GM21423 (cell line): ENCODE results near the gene VAC14.

Experiments used
- ATAC-seq: cut with Tn5 transposase; IDR thresholded peaks from one replicate; pipeline ENCODE4 v1.9.1; 2021; ENCODE audit warnings: mild to moderate bottlenecking, moderate library complexity; ENCODE audit not compliant: unreplicated experiment

VAC14 gene

DNA sequence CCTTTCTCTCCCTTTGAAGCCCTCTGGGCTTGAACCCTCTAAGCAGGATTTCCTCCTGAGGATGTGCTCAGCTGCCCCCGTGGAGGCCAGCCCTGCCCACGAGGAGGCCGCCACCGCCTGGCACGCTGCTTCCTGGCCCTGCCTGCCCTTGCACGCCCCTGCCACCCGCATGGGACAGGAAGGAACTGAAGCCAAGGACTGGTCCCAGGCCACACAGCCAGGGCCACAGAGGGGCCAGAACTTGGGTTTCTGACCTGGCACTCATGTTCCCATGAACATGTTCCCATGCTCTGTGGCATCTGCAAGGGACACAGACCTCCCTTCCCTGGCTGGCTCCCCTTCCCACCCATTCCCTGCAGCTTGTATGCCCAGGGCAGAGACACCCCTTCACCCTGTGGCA lies 91.0 kb downstream of the VAC14 start:
- no peak for ATAC-seq

DNA sequence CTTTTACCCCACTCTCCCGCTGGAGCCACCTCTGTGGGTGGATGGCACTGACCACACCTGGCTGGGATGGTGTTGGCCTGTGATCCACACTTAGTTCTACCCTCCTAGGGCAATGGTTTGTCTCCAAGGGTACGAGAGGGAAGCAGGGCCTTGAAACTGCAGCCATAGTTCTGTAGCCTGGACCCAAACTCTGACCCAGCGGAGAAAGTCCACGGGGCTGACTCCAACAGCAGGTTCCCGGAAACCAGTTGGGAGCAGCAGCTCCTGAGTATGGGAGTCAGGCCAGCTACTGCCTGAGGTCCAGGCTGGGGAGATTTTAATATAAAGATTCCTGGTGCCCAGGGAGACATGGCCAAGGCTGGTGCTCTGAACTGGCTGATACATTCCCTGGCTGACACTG lies 91.5 kb downstream of the VAC14 start:
- ATAC-seq: no peak

DNA sequence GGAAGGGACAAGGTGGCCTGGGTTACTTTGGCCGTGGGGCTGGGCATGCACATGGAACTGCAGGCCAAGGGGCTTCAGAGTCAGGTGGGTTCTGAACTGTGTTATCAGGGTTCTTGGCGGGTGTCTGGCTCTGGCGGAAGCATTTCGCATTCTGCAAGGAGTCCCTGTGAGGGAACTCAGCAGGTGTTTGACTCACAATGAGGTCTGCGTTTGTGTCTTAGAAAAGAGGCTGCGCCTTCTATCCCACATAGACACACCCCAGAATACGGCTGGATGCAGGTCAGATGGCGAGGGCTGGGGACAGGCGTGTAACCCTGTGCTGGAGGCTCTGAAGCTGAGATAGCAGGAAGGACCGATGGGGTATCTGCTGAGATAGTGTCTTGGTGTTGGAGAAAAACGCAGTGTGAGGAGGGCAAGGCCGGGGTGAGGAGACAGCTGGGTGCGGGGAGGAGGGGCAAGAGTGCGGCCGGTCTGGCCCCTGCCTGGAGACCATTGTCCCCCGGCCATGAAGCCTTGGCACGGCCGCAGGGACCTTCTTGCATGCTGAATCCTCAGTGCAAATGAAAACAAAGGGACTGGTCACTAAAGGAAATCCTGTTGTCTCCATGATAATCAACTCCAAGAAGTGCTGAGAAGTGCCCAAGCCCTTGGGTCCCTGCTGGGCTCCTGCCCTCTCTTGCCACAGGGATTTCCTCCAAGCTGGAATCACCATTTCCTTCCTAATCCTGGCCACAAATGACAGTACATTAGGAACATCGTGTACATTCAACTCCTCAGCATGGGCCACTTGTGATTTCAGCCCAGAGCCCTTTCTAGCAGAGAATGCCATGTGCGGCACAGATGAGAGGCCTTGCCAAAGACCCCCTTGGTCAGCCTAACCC lies 92.4 kb downstream of the VAC14 start:
- no peak for ATAC-seq

DNA sequence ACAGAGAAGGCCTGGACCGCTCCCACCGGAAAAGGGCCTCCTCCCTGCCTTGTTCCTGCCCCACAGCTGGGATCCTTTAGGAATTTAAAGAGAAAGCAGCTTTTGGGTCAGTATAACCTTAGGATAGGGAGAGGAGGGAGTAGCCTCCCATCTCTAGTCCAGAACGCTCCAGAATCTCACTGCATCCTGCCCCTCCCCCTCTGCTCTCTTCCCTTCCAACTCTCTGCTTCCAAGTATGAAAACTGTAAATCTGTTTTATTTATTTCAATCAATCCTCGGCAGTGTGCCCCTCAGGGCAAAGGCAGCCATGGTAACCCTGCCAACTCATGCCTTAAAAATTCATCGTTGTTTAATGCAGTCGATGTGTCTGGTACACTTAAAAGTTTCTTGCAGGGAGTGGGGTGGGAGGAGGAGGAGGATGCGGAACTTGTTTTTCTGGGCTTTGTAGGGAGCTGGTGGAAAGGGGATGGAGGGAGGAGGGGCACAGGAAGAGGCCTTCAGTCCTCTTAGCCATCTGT lies 94.0 kb downstream of the VAC14 start:
- ATAC-seq: no peak

DNA sequence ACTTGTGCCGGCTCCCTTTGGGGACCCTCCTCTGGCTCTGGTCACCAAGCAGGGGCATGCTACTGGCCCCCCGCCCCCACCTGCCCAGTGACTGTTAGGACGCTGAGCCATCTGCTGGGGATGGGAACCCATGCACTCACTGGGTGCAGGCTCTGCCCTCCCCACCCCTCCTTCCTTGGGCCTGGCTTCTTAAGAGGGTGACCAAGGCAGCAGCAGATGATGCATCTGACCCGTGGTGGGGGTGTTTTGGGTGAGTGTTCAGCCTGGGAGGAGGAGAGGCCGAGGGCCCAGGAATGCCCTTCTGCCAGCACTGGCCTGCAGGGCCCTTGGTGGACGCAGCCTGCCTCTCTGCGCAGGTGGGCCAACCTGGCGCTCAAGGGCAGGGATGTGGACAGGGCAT lies 95.9 kb downstream of the VAC14 start:
- ATAC-seq: no peak

DNA sequence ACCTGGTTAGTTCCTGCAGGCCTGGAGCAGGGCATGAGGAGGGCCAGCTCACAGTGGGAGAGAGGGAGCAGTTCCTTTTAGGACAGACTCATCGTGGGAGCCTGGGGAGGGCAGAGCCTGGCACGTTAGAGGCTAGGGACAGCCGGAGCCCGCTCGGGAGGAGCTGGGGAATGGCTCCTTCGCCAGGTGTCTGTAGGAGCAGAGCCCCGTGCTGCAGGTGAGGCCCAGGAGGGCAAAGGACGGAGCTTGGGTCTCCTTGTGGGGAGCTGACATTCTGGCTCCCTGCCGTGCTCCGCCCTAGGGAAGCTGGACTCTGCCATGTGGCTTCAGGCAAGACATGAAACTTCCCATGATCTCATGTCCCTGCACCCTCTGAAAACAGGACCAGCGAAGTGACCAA lies 96.4 kb downstream of the VAC14 start:
- ATAC-seq: no peak

DNA sequence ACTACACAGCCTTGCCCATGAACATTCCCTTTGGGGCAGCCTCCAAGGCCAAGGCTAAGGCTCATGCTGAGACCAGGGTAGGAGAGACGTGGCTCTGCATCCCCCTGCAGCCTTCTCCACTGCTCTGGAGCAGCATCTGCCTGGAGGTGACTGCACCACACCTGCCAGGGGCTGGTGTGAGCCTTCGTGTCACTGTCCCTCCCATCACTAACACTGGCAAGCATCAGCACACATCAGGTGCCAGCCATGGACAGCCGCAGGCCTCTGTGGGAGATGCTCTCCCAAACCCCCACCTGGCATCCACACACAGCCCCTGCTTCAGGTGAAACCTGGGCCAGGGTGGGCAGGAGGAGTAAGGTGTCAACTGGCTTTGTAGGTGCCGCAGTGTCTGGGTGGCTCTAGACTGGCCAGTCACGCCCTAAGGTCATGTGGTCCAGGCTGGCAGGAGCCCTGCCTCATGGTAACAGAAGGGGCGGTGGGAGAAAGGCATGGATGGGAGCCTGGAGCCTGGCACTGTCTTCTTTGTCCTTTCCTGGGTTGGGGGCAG lies 97.0 kb downstream of the VAC14 start:
- no peak for ATAC-seq

DNA sequence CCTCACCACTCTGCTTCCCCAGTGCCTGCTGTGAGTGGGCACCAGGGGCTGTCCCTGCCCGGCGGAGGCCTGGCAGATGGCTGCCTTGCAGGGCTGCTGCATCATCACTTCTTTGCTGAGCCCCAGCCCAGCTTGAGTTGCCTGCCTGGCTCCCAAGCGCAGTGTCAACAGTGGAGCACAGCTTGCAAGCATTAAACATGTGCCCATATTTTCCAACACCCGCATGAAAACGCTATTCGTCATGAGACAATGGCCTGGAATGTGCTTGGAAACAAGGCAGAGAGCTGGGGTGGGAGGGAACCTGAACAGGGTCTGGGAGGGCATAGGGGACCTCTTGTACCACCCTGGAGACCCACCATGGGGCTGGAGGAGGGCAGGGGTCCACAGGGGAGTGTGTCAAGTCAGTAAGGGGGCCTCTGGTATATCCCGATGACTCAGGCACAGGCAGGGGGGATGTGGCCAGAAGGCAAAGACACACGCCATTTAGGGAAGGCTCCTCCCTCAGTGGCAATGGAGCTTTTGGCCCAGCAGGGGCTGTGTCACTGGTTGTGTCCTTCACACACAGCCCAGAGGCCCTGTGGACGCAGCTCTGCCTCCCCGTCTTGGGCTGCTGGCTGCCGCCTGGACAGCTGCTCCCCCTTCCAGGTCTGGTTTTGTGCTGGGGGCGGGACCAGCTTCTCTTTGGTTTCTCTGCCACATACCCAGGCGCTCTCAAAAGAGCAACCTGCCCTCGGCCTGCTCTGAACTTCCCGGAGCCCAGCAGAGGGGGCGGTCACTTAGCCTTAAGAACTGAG lies 97.7 kb downstream of the VAC14 start:
- ATAC-seq: no peak

DNA sequence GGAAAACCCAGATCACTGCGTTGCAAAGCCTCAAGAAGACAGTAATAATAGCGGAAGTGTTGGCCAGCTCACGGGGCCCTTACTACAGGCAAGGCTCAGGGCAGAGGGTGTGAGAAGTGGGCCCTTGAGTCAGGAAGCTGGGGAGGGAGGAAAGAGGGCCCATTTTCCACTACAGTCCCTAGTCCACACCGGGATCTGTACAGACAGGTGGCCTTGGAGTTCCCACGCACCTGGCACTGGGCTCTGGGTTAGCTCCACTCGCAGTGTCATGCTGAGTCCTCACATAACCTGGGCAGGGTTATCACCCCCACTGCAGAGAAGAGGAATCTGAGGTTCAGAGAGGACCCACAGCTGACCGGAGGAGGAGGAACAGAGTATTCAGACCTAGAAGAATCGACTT lies 98.3 kb downstream of the VAC14 start:
- no peak for ATAC-seq

DNA sequence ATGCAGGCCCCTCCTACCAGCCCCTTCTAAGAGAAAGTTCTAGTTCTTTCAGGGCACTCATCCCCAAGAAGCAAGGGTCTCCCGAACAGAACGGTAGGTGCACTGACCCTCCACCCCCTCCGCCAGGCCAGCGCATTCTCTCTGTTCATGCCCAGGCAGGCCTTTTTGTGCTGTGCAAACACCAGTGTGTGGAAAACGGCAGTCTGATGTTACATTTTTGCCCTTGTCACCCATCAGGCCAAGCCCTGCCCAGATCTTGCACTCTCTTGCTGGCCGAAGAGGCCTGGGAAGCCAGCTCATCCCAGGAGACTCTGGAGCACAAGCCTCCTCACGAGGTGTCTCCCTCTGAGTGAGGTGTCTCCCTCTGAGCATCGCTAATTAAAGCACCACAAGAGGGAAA lies 99.0 kb downstream of the VAC14 start:
- no peak for ATAC-seq

DNA sequence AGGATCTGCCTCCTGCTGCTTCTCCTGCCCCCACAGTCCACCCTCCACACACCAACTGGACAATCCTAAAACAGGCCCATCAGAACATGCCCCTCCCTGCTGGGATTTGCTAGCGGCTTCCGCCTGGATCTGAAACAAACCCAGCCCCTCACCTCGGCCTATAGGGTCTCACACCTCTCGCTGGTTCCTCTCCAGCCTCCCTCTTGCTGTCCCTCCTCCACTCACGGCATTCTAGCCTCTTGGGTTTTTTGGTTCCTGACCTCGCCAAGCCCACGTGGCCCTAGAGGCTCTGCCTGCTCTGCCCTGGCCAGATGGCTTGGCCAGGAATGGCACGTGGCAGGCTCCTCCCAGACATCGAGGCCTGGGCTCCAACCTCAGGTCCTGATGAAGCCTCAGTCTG lies 99.4 kb downstream of the VAC14 start:
- ATAC-seq: no peak

DNA sequence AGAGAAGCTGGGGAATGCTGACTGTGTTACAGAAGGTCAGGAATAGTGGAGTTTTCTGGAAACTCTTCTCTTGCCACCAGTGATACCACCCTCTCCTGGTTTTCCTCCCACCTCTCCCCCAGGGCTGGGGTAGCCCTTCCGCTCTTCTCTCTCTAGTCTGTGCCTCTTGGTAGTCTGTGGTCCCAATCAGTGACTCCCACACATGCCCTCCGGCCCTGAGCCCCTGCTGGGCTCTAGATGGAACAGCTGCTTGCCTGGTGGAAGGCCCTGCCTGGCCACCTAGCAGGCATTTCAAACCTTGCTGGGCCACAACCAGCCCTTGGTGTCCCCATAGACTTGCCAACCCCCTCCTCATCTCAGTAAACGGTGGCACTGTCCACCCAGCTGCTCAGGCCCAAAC lies 99.9 kb downstream of the VAC14 start:
- no peak for ATAC-seq

DNA sequence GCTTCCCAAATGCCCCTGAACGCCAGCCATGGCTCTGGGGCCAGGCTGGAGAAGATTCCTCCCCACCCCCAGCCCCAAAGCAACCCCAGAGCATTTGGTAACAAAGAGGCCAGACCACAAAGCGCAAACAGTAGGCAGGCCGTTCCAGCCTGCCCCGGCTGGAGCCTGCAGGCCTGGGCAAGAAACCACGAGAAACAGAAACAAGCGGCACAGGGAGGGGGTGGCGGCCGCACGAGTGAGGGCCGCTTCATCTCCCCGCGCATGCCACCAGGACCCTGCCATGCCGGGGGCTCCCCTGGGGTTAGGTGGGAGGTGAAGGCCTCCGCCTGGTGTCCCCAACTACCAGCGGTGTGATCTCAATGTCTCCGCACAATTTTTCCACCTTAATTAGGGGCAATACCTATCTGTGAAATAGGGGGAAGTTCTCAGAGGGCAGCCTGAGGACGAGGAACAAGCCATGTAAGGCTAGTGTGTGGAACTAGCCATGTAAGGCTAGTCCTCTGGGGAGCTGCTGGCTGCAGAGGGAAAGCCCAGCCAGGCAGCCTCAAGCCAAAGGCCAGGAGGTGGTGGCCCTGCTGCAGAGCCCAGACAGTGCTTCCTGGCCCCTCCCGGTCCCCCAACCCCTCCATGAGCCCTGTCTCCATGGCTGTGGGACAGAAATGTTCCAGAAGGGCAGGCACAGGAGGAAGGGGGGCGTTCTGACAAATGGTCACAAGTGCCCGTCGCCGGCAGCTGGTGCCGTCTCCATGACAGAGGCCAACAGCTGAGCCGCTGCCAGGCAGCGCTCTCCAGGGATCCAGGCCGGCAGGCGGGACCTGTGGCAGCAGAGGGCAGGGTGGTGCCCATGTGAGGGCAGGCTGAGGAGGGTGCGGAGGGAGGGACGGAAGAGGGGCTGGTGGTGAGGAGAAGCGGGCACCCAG lies 100.6 kb downstream of the VAC14 start:
- no peak for ATAC-seq

DNA sequence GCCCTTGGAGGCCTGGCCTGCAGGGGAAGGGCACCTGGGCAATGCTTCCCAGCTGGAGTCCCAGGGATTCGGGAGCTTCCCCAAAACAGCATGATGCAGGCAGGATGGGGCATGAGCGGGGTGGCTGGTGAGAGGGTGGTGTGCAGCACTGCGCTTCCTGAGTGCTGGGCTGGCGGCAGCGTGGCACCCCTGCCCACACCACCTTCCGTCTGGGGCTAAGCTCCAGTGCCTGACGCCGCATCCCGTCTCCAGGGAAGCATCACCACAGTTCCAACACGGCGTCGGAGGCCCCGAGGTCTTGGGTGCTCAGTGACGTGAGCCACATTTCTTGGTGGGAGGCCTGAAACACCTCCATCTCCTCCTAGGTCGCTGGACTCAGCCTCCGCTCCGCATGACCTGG lies 101.3 kb downstream of the VAC14 start:
- no peak for ATAC-seq

DNA sequence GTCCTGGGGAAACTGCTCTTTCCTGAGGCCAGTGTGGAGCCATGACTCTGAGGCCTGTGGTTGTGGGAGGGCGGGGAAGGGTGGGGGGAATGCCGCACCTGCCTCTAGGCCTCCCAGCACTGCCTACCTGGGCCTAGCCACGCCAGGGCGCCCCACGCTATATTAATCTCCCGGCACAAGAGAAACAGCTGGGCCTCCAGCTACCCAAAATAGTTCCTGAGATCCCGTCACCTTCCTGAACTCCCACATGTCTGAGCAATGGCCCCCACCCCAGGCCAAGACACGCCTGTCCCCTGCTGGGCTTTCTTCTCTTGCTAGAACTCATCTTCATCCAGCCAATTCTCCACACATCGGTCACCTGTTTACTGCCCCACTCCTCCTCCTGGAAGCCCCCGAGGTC lies 102.1 kb downstream of the VAC14 start:
- ATAC-seq: no peak

DNA sequence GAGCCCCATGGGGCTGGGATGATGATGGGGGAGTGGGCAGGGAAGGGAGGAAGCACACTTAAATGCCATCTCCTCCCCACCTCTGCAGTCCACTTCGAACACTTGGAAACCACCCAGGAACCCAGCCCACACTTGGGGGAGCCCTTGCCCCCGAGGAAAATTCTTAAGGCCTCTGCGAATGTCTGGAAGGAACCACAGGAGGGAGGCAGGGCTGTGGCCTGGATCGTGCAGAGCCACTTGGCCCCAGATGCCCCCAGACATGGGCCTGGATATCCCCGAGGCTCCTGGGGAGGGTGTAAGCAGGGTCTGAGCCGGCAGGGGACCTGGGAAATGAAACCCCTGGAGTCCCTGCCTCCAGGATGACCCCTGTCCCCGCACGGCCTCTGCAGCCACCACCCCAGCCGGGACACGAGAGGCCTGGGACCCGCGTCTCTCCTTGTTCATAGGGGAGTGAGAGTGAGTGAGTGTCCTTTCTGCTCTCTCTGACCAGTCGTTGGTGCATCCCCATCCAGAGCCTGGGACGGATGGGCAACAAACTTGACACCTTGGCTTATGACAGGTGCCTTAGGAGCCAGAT lies 103.3 kb downstream of the VAC14 start:
- ATAC-seq: no peak

DNA sequence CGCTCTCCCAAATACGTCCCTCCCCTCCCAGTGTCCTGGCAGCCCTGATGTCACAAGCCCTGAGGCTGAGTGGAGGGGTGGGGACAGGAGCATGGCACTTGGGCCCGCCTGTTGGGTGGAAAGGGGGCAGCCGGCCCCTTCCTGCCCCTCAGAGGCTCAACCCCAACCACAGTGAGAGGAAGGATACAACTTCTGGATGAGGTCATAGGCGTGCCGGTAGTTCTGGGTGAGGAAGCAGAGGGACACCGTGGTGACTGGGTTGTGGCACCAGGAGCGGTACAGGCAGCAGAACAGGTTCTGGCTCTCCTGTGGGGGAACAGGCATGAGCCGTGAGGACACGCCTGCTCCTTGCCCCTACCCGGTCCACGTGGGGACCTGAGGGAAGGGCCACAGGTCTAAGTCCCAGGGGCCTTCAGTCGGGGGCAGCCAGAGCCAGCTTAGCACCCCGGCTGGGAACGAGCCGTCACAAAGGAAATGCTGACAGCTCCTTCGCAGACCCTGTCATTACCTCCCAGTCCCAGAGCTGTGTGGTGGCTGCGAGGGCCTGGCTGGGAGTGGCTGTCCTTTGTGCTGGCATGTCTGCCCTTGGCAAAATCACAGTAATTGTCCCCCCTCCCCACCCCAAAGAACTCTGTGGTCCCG lies 103.9 kb downstream of the VAC14 start:
- no peak for ATAC-seq

DNA sequence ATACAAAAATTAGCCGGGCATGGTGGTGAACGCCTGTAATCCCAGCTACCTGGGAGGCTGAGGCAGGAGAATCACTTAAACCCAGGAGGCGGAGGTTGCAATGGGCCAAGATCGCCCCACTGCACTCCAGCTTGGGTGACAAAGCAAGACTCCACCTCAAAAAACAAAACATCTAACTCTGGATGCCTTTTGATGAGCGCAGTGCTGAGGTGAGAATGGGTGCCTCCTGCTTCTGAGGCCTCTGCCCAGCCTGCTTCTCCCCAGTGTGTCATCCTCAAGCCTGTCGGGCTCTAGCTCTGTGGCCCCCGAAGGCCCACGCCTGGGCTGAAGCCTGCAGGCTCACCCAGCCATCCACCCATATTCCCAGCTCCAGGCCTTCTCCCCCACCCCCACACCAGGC lies 104.6 kb downstream of the VAC14 start:
- no peak for ATAC-seq

DNA sequence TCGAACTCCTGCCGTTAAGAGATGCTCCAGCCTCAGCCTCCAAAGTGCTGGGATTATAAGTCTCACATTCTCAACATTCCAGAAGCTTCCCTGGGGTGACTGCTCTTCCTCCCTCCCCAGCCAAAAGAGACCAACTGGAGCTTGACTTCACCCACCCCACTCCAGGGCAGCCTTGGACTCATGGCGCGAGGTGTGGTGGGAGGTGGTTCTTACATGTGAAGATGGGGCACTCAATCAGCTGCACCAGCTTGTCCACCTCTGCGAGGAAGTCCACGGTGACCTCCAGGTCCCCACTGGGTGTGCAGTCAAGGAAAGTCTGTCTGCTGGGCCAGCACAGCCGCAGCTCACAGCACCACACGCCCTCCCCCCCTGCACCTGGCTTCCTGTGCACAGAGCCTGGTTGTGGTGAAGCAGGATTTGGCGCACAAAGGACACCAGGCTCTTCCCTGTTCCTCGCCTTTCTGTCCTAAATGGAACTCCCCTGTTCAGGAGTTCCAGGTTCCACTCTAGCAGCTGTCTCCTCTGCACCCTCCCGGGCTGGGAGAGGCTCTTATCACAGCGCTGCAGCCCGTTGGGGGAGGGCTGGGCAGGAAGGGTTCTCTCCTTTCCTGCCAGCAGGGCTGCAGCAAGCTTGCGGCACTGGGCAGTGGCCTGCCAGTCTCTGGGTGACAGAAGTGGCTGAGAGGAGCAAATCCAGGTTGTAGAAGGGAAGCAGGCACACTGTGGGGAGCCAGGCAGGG lies 105.5 kb downstream of the VAC14 start:
- ATAC-seq: peak; percentile 47
